Thyroid gland (tissue), 4 donors: ENCODE measurements around the gene SYNPO2. TPM values are rescaled to one million over a fixed set of nuclear protein-coding genes. Genes with fewer than 3 reads are reported as not detected.

Source experiments
- DNase-seq, 2 donors: peaks; one replicate each; pipeline ENCODE4 v3.0.0-alpha.2; 2019
- H3K27ac ChIP-seq, 3 donors: fragments of 200-600 bp; sonication (generic); 1 replicate in 2 of 3; 2 replicates in 1 of 3; pipeline ENCODE4 v1.5.1; 2016 to 2019; ENCODE audit warnings: mild to moderate bottlenecking in 1 of 3, moderate library complexity in 1 of 3
- H3K27me3 ChIP-seq: fragments of 200-600 bp; sonication (generic); one replicate; pipeline ENCODE4 v1.5.1; 2019
- H3K36me3 ChIP-seq, 2 donors: fragments of 200-600 bp; sonication (generic); one replicate each; pipeline ENCODE4 v1.5.1; 2016 to 2019
- H3K4me1 ChIP-seq, 2 donors: fragments of 200-600 bp; sonication (generic); one replicate each; pipeline ENCODE4 v1.5.1; 2017 to 2019
- H3K4me3 ChIP-seq, 3 donors: fragments of 200-600 bp; sonication (generic); replicated peaks in 1 of 3; 1 replicate in 2 of 3; 2 replicates in 1 of 3; pipeline ENCODE4 v1.5.1; 2016; ENCODE audit warnings: mild to moderate bottlenecking in 1 of 3
- H3K9me3 ChIP-seq: fragments of 200-600 bp; sonication (generic); one replicate; pipeline ENCODE4 v1.5.1; 2017
- POLR2A ChIP-seq, 2 donors: fragments of 450-650 bp; IDR thresholded peaks; one replicate each; pipeline ENCODE4 v1.6.1; 2017; ENCODE audit warnings: antibody characterized with exemption in 2 of 2, mild to moderate bottlenecking in 2 of 2, moderate library complexity in 1 of 2
- WGBS, 2 donors: methylation state at CpG; one replicate each; pipeline ENCODE4 v1.1.5; 2017; 5-methylcytosine and 5-hydroxymethylcytosine counted together
- intact Hi-C: fragments of 100-400 bp; cut with DNase I; formaldehyde crosslinking; loops from one replicate; pipeline ENCODE4 v1.15.1; 2023
- total RNA-seq, 4 donors: library from RNA; depleted of rRNA; stranded (reverse); fragments of >200 nt; gene quantifications; one replicate each; pipeline ENCODE4 v1.2.3, GENCODE V29; 2016
- TF ChIP-seq, protein P1 (sequence below), 6 experiments: fragments of 200-600 bp in 3 of 6; fragments of 450-650 bp in 3 of 6; sonication (generic) in 3 of 6; IDR thresholded peaks; one replicate each; pipeline ENCODE4 v1.5.1; 2016 to 2019; ENCODE audit warnings: antibody characterized with exemption in 6 of 6, mild to moderate bottlenecking in 2 of 6, inconsistent platforms in 1 of 6, moderate library complexity in 1 of 6

Gene SYNPO2
- total RNA-seq, 4 donors from 2014 or later: 11.4 to 37.8 (median 23.8) TPM

DNA sequence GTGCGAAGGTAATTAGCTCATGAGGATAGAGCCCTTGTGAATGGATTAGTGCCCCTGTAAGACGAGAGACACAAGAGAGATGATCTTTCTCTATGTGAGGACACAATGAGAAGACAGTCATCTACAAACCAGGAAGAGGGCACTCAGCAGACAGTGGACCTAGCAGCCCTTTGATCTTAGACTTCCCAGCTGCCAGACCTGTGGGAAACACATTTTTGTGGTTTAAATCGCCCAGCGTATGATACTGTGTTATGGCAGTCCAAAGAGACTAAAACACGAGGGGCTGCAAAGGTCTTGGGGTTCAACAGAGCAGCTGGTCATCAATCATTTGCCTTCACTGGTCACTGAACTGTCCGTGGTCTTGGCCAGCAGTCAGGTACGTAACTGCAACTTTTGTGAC is 9.2 kb upstream of the SYNPO2 start:
- Histone ChIP-seq H3K4me3 (no peak overlapping the region), H3K4me1 (no peaks in the 10 kb centered on the region), H3K27me3 (no peaks in the 10 kb centered on the region), H3K36me3 (no peaks in the 10 kb centered on the region), H3K9me3 (no peaks in the 10 kb centered on the region), H3K27ac (no peak overlapping the region)
- intact Hi-C loops: no loop called here
- 88 to 94% methylated on average over 7 of the region's 7 CpGs for WGBS, 2 donors
- DNase-seq: no peak
- no peak for TF ChIP-seq POLR2A (IDR thresholded peaks at IDR 0.05)
- TF ChIP-seq, protein P1, sequence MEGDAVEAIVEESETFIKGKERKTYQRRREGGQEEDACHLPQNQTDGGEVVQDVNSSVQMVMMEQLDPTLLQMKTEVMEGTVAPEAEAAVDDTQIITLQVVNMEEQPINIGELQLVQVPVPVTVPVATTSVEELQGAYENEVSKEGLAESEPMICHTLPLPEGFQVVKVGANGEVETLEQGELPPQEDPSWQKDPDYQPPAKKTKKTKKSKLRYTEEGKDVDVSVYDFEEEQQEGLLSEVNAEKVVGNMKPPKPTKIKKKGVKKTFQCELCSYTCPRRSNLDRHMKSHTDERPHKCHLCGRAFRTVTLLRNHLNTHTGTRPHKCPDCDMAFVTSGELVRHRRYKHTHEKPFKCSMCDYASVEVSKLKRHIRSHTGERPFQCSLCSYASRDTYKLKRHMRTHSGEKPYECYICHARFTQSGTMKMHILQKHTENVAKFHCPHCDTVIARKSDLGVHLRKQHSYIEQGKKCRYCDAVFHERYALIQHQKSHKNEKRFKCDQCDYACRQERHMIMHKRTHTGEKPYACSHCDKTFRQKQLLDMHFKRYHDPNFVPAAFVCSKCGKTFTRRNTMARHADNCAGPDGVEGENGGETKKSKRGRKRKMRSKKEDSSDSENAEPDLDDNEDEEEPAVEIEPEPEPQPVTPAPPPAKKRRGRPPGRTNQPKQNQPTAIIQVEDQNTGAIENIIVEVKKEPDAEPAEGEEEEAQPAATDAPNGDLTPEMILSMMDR (IDR thresholded peaks at IDR 0.05): no peak

DNA sequence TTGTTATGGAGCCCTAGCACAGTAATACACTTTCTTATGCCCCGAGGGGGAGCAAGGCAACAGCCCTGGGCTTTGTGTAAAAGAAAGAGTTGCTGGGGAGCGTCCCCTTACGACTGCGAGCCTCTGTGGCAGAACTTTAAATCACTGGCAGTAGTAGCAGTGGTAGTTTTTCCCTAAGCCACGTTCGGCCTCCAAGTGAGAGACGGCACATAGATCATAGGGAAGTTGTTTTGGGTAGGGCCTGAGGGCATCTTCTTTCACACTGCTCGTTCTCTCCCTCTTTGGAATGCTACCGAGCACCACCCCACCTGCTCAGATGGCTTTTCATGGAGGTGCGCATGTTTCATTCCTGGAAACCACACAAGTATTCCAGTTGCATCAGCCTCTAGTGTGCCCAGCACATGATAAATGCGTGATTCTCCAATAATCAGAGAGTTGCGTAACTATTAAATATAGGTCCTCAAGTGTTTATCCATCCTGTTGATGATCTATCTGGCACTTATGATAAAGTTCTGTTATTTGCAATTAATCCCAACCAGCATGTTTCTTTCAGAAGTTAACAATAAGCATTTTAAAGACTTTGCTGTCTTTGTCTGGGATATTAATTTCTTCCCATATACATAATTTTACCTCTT is 7.0 kb upstream of the SYNPO2 start:
- WGBS, 2 donors: 86 to 87% methylated on average over 12 of the region's 12 CpGs
- H3K4me1 ChIP-seq: no peaks in the 10 kb centered on the region
- DNase-seq: no peak
- TF ChIP-seq, protein P1 (IDR thresholded peaks at IDR 0.05): no peak
- TF ChIP-seq POLR2A (IDR thresholded peaks at IDR 0.05): no peak
- intact Hi-C loops: loop anchor here (10.0 kb wide), 1 partner anchor 107 kb away; no protein-coding TSS in a partner anchor
- no peaks in the 10 kb centered on the region for H3K9me3 ChIP-seq
- H3K27me3 ChIP-seq: no peaks in the 10 kb centered on the region
- H3K36me3 ChIP-seq: no peaks in the 10 kb centered on the region
- no peak overlapping the region for H3K27ac ChIP-seq
- H3K4me3 ChIP-seq: no peak overlapping the region

DNA sequence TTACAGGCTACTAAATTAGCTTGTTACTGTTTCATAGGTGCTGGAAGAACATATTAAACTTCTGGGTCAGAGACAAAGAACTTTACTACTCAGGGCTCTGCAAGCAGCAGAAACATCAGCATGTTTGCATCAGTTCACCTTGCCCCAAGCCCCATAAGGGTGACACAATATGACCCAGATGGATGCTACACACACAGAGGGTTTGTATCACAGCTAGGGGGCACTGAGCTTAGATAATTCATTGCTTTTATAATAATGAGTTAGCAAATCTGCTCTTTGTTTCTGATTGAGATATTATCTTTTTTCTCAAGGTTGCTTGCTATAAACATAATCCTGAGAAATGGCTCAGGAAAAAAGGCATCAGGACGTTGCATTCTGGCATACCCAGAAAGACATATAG is 4.8 kb upstream of the SYNPO2 start:
- Histone ChIP-seq H3K9me3 (no peaks in the 10 kb centered on the region), H3K27ac (no peak overlapping the region), H3K36me3 (no peaks in the 10 kb centered on the region), H3K4me3 (no peak overlapping the region), H3K4me1 (no peaks in the 10 kb centered on the region), H3K27me3 (no peaks in the 10 kb centered on the region)
- TF ChIP-seq, protein P1 (IDR thresholded peaks at IDR 0.05): peak in 1 of 6 experiments; percentile 20
- no peak for TF ChIP-seq POLR2A (IDR thresholded peaks at IDR 0.05)
- intact Hi-C loops: loop anchor here (10.0 kb wide), 1 partner anchor 109 kb away; no protein-coding TSS in a partner anchor
- WGBS, 2 donors: 86% methylated on average over 1 of the region's 1 CpG
- no peak for DNase-seq

DNA sequence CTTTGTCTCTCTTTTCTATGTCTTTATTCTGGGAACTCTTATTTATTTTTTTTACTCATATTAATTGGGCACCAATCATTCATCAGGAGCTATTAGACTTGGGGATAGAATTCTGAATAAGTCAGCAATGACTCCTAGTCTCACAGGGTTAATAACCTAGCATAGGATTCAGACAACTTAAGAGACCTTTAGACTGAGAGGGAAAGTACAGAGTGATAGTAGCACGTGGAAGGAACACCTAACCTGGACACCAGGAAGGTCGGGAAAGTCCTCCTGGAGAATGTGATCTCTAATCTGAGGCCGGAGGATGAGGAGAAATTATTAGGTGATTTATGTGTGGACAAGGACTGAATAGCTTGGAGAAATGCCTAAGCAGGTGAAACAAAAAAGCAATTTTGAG is 3.9 kb upstream of the SYNPO2 start:
- H3K4me3 ChIP-seq: no peak overlapping the region
- no peak for DNase-seq
- no peaks in the 10 kb centered on the region for H3K36me3 ChIP-seq
- H3K9me3 ChIP-seq: no peaks in the 10 kb centered on the region
- TF ChIP-seq POLR2A (IDR thresholded peaks at IDR 0.05): no peak
- TF ChIP-seq, protein P1 (IDR thresholded peaks at IDR 0.05): no peak
- no peaks in the 10 kb centered on the region for H3K27me3 ChIP-seq
- H3K4me1 ChIP-seq: no peaks in the 10 kb centered on the region
- 92 to 97% methylated on average over 3 of the region's 3 CpGs for WGBS, 2 donors
- intact Hi-C loops: loop anchor here (10.0 kb wide), 1 partner anchor 110 kb away; no protein-coding TSS in a partner anchor
- no peak overlapping the region for H3K27ac ChIP-seq

DNA sequence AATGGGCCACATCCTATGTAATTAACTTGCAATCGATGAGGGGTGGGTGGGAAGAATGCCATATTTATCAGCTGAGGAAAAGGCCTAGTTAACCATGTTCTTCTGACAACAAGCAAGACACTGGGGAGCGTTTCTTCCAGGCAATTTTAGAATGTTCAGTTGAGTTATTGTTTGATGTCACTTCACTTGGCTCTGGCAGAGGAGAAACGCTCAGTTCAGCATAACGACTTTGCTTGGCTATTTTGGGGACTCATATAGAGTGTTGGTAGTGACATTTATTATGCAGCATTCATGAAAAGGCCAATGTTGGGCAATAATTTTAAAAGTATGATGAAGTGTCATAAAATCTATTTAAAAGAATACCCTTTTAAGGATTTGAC is 648 bp downstream of the SYNPO2 start:
- H3K9me3 ChIP-seq: no peaks in the 10 kb centered on the region
- no peak for DNase-seq
- intact Hi-C loops: loop anchor here (10.0 kb wide), 1 partner anchor 115 kb away; no protein-coding TSS in a partner anchor

More for the DNA sequence above, 648 bp downstream of the SYNPO2 start:
- 50 to 75% methylated on average over 4 of the region's 4 CpGs for WGBS, 2 donors
- TF ChIP-seq, protein P1 (IDR thresholded peaks at IDR 0.05): no peak
- no peak for TF ChIP-seq POLR2A (IDR thresholded peaks at IDR 0.05)
- H3K36me3 ChIP-seq: no peaks in the 10 kb centered on the region
- peak overlapping the region in 2 of 3 donors; percentile 0 to 25 for H3K4me3 ChIP-seq
- H3K27me3 ChIP-seq: no peaks in the 10 kb centered on the region
- H3K27ac ChIP-seq: peak overlapping the region in 1 of 3 donors; percentile 30
- no peaks in the 10 kb centered on the region for H3K4me1 ChIP-seq
